AG04449 (cell line): ENCODE measurements around the gene PCBP2.
"Not testable (repeated sequence)": the region's sequence is repeated elsewhere in the genome, so short reads cannot be mapped to it uniquely, and the experiment has no call there.

Experiments
- CTCF ChIA-PET: fragments of 350-600 bp; formaldehyde crosslinking; extraction: SDS; loops from one replicate; lab custom pipeline; 2021; ENCODE audit warnings: antibody characterized with exemption; lab: Yijun Ruan, JAX
- POLR2A ChIA-PET: fragments of 400-600, 350-600 bp; formaldehyde crosslinking; extraction: SDS; loops from one replicate; lab custom pipeline; 2020; ENCODE audit warnings: antibody characterized with exemption, inconsistent platforms; lab: Yijun Ruan, JAX
- DNase-seq: peaks from one replicate; pipeline ENCODE4 v3.0.0-alpha.2; 2010; ENCODE audit warnings: low read depth, low spot score
- H3K4me3 ChIP-seq: 2 replicates; pipeline ENCODE4 v1.5.1; 2011; ENCODE audit warnings: low read depth, mild to moderate bottlenecking, control low read depth, low read length
- TF ChIP-seq, protein P1 (sequence below): IDR thresholded peaks from one replicate; pipeline ENCODE4 v1.5.1; 2011; ENCODE audit warnings: mild to moderate bottlenecking, moderate library complexity, low read length, control low read depth, inconsistent platforms; ENCODE audit not compliant: insufficient read depth; ENCODE audit errors: missing control alignments

The PCBP2 gene

GRCh38 chr12:53427905-53428594, 23.9 kb upstream of the PCBP2 start:
- peak; percentile 71 for DNase-seq
- ChIA-PET CTCF (interaction anchor here (0.7 to 12.8 kb wide), 8 partner anchors 8 to 107 kb away, joined by 3 to 593 read pairs (median 4); partner anchors contain the start of gene AAAS), POLR2A (interaction anchor here (0.6 to 1.4 kb wide), 3 partner anchors 13 to 83 kb away, joined by 3 to 6 read pairs (median 4); partner anchors contain the start of gene PRR13)
- TF ChIP-seq, protein P1, sequence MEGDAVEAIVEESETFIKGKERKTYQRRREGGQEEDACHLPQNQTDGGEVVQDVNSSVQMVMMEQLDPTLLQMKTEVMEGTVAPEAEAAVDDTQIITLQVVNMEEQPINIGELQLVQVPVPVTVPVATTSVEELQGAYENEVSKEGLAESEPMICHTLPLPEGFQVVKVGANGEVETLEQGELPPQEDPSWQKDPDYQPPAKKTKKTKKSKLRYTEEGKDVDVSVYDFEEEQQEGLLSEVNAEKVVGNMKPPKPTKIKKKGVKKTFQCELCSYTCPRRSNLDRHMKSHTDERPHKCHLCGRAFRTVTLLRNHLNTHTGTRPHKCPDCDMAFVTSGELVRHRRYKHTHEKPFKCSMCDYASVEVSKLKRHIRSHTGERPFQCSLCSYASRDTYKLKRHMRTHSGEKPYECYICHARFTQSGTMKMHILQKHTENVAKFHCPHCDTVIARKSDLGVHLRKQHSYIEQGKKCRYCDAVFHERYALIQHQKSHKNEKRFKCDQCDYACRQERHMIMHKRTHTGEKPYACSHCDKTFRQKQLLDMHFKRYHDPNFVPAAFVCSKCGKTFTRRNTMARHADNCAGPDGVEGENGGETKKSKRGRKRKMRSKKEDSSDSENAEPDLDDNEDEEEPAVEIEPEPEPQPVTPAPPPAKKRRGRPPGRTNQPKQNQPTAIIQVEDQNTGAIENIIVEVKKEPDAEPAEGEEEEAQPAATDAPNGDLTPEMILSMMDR: no peak
- H3K4me3 ChIP-seq: no peak overlapping the region

- DNase-seq: no peak
- ChIA-PET CTCF (interaction anchor here (1.0 to 12.8 kb wide), 7 partner anchors 7 to 107 kb away, joined by 3 to 593 read pairs (median 5); partner anchors contain the start of genes AAAS and AMHR2), POLR2A (interaction anchor here (0.6 to 1.4 kb wide), 3 partner anchors 12 to 84 kb away, joined by 3 to 6 read pairs (median 4); partner anchors contain the start of gene PRR13)
- TF ChIP-seq, protein P1: no peak
- H3K4me3 ChIP-seq: no peak overlapping the region
Measured at GRCh38 chr12:53428741-53429140, 23.2 kb upstream of the PCBP2 start.

DNA sequence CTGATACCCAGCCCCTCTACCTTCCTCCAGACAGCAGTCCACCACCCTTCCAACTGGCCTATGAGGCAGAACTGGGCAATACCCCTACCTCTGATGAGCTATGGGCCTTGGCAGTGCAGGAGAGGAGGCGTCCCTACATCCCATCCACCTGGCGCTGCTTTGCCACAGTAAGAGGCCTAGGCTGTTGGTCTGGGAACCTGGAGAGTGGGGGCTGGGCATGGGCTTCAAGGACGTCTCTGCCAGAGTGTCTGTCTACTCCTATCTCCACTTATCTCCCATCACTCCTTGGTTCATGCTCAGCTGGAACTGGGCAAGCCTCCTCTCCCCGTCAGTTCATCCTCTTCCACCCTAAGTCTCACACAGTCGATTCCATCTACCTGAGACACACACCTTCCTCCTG, 21.8 kb upstream of the PCBP2 start:
- no peak for DNase-seq
- no peak overlapping the region for H3K4me3 ChIP-seq
- TF ChIP-seq, protein P1: no peak
- POLR2A ChIA-PET: no interaction called here
- CTCF ChIA-PET: interaction anchor here (2.1 to 12.8 kb wide), 3 partner anchors 9 to 109 kb away, joined by 10 to 593 read pairs (median 63); partner anchors contain the start of genes AAAS and AMHR2

DNA sequence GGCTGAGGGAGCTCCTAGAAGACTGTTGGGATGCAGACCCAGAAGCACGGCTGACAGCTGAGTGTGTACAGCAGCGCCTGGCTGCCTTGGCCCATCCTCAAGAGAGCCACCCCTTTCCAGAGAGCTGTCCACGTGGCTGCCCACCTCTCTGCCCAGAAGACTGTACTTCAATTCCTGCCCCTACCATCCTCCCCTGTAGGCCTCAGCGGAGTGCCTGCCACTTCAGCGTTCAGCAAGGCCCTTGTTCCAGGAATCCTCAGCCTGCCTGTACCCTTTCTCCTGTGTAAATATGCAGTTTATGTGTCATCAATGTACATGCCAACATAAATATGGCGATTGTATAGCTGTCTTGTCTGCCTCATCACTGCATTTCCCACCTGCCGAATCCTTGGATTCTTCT, 20.7 kb upstream of the PCBP2 start:
- CTCF ChIA-PET: interaction anchor here (0.8 to 12.8 kb wide), 4 partner anchors 10 to 110 kb away, joined by 4 to 593 read pairs (median 36); partner anchors contain the start of genes AAAS and AMHR2
- H3K4me3 ChIP-seq: no peak overlapping the region
- TF ChIP-seq, protein P1: no peak
- POLR2A ChIA-PET: interaction anchor here (0.7 kb wide), 1 partner anchor 10 kb away, joined by 3 read pairs; the partner anchor contains the start of gene PRR13
- DNase-seq: no peak

- DNase-seq, POLR2A ChIA-PET, H3K4me3 ChIP-seq: not testable (repeated sequence)
- CTCF ChIA-PET: interaction anchor here (1.1 to 3.3 kb wide), 3 partner anchors 10 to 83 kb away, joined by 3 to 13 read pairs (median 6); no protein-coding TSS in a partner anchor
Measured at GRCh38 chr12:53435326-53435725, 16.6 kb upstream of the PCBP2 start.

- H3K4me3 ChIP-seq, DNase-seq: not testable (repeated sequence)
- ChIA-PET CTCF (interaction anchor here (1.3 to 3.0 kb wide), 4 partner anchors 17 to 90 kb away, joined by 3 to 14 read pairs (median 10); partner anchors contain the start of gene AMHR2), POLR2A (interaction anchor here (2.1 kb wide), 1 partner anchor 11 kb away, joined by 6 read pairs; no protein-coding TSS in a partner anchor)
Measured at GRCh38 chr12:53439582-53439981, 12.3 kb upstream of the PCBP2 start.
